ENCODE results near the gene APBB1.

Gene APBB1

GRCh38 chr11:6389905-6390717, 28.8 kb downstream of the APBB1 start, which contains the start of gene SMPD1:
Gene SMPD1 (plus strand): TSS chr11:6390474. CDS start chr11:6390599, 125 bp downstream.
- DNase-seq, result peak; percentile 94

DNA sequence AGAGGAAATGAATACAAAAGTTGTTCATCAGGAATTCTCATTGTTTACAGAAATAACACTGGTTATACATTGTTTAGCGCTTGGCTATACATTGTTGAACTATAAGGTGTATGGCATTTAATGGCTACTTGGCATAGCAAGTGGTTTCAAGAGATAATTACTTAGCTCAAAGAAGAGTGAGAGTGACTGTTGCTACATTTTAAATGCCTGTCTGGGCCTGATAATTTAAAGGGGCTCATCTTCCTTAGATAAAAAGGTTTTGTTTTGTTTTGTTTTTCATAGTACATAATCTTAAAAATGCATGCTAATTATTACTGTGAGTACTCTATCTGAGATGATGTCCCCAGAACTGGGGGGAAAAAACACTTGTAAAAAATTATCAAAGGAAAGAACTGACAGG, 30.1 kb downstream of the APBB1 start:
- DNase-seq, result no peak

- DNase-seq, result no peak
These were observed 30.9 kb downstream of the APBB1 start for GRCh38 chr11:6387811-6388599.

GRCh38 chr11:6385046-6385777, 33.7 kb downstream of the APBB1 start:
- no peak for DNase-seq

- no peak for DNase-seq
These were observed 40.3 kb downstream of the APBB1 start for GRCh38 chr11:6378640-6378989.

DNA sequence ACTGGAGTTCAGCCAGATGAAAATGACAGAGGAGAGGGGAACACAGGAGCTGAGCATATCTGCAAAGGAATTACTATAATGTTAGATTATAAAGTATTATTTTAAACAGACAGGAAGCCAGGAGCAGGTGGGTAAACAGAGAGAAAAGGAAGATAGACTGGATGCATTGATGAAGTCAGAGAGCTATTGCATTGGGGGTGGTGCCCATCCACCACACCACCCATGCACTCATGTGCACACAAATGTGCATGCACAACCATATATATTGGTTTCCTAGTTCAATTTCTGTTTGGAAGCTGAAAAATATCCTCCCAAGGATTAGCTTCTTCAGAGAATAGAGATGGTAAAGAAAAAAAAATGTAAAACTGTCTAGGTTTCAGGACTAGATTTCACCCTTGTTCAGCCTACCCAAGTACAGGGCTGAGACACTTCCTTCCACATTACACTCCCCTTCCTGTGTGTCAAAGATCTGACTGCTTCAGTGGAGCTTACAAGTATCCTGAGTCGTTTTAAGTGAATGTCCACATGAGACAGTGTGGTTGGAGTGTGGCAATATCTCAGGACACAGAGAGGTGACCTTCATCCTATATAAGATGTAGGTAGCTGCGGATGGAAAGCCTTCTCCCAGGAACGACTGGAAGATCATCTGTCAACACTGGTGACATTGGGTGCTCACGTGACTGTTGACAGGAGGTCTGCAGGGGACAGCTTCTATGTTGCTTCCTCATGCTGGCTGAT, 40.8 kb downstream of the APBB1 start:
- DNase-seq, result no peak

DNA sequence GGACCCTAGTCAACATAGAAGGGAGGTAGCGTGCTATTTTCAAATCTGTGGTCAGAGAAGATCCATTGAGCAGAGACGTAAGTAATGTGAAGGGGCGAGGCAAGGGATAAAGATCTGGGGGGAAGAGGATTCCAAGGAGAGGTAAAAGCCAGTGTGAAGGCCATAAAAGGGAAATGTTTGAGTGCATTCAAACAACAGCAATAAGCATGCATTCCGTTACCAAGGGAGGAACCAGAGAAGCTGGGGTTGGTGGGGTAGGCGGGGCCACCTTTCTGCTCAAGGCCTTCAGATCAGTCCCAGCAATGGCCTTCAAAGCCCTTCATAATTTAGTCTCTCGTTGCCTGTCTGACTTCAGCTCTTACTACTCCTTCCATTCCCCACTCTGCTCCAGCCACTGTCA, 47.1 kb downstream of the APBB1 start:
- DNase-seq, result no peak

- DNase-seq, result peak; percentile 14
These were observed 53.2 kb downstream of the APBB1 start for GRCh38 chr11:6365659-6366058.

- peak; percentile 59 for DNase-seq
These were observed 55.8 kb downstream of the APBB1 start for GRCh38 chr11:6362873-6363678.

DNA sequence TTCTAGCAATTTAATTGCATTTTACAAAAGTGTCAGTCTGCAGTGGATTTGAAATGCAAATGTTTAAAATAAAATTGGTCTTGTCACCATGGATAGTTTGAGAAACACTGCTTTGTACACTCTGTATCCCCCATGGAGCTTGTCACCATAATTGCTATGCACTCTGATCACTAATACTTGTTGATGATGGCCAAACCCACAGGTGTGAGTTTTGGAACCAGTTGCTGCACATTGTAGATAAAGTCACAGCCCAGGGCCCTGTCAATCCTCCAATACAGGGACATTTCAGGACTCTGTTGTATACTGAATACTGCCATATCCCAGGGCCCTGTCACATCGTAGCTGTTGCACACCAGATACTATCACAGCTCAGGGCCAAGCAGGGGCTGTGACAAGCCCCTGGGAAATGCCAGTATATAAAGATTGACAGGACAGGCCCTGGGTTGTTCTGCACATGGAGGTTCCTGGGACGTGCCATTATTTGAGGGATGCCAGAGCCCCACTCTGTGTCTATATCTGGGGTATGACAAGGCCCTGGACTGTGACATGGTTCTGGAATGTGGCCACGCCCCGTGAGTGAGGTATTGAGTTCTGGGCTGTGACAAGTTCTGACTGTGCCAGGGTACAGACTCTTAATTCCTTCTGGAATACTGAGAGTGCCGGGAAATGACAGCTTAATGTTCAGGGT, 56.6 kb downstream of the APBB1 start:
- DNase-seq, result no peak

DNA sequence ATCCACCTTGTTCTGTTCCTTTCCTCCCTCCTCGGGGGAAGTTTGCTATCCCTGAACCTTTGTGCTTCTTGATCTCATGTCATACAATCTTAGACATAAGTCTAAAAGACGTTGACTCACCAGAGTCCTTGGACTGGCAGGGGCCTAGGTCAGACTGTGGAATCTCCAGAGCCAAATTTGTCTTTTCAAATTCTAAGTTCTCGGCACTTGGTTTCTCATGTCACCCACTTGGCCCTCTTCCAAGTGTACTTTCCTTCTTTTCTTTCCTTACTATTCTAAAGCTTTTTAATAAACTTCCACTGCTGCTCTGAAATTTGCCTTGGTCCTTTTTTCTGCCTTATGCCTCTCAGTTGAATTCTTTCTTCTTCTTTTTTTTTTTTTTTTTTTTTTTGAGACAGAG, 58.7 kb downstream of the APBB1 start:
- no peak for DNase-seq

- DNase-seq, result no peak
These were observed 61.7 kb downstream of the APBB1 start for GRCh38 chr11:6357222-6357621.

DNA sequence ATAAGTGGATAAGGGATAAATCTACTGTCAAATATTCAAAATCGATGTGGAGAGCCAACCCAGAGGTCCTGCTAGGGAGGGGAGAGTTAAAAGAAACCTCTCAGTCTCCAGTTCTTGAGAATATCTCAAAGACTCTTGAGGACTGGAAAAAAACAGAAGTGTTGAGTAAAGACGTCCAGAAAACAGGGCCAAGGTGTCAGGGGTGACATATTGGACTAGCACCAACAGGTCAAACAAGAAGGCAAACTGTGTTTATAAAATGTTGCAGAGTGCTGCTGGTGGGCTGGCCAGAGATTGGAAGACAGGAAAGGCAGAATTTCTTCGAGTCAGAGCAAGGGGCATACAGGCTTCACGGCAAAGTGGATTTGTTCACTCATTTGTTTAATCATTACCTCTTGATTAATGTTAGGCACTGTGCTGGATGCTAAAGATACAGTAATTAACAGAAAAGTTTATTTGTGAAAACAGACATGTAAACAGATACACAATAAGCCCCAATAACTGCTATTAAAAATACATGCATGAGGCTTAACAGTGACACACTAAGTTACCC, 62.3 kb downstream of the APBB1 start:
- no peak for DNase-seq

GRCh38 chr11:6354651-6355485, 64.0 kb downstream of the APBB1 start:
- DNase-seq, result no peak

DNA sequence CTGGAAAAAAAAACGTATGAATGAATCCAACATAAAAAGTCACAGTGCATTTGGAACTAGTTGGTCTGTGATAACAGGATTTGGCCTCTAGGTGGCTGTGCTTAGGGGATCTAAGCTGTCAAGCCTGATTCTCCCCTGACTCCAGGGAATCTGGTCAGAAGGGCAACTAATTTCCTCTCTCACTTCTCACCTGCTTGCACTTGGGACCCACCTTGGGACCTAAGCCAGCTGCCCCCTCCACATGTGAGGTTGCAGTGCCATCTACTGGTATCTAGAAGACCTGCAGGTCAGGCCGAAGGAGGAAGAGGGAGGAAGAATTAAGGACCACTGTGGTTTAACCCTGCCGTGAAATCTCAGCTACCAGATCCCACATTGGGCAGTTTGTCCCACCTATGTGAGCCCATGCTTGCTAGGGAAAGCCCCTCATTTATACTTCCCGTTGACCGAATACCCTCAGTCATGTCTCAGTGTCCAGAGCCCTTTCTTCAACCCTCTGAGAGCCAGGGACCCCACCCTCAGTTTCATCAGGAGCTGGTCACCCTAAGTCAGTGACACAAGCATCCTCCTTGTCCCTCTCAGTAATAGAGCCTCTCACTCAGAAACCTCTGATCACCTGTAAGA, 65.4 kb downstream of the APBB1 start:
- peak; percentile 64 for DNase-seq

DNA sequence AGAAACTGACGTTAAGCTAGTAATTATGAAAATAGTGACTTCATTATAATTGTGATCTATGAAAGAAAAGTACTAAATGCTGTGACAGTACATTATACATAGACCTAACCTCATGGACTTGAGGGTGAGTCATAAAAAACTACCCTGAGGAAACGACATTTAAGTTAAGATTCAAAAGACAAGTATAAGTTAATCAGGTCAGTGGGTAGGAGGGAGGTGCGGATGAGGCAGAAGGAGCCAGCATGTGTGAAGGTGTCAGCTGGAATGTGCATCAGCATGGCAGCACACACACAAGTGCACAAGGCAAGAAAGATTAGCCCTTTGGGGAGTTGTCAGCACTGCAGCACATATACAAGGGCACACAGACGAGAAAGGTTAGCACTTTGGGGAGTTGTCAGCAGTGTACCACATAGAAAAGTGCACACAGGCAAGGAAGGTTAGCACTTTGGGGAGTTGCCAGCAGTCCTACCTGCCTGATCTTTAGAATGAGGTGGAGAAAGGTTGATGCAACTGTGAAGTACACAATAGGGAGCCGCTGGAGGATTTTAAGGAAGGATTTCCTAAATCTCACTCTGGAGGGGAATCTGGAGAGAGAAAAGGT, 67.0 kb downstream of the APBB1 start:
- no peak for DNase-seq

- DNase-seq, result no peak
These were observed 68.4 kb downstream of the APBB1 start for GRCh38 chr11:6350486-6350885.

GRCh38 chr11:6350043-6350442, 68.9 kb downstream of the APBB1 start:
- no peak for DNase-seq

GRCh38 chr11:6345366-6345765, 73.5 kb downstream of the APBB1 start:
- no peak for DNase-seq
